ENCODE measurements around the gene GSPT2.

The GSPT2 gene

GRCh38 chrX:51779306-51779705 is 36.1 kb downstream of the GSPT2 start:
- POLR2A ChIA-PET, result no interaction called here
- Histone ChIP-seq H3K4me1 (ENCODE audit: control insufficient read depth, insufficient read depth, low read length) (no peaks in the 10 kb centered on the region), H3K9me3 (ENCODE audit: control insufficient read depth, insufficient read depth, low read depth, low read length) (no peaks in the 10 kb centered on the region), H3K36me3 (ENCODE audit: control insufficient read depth in 2 of 2, insufficient read depth in 1 of 2, low read length in 2 of 2) (no peaks in the 10 kb centered on the region), H3K4me3 (ENCODE audit: low read depth, low read length) (no peak overlapping the region), H3K27ac (ENCODE audit: extremely low read depth, low read depth, low read length) (no peak overlapping the region)
- peak; percentile 45 for TF ChIP-seq GLIS1 (tag by site-specific recombination; IDR thresholded peaks at IDR 0.05)
- TF ChIP-seq ZNF302 (tag by site-specific recombination; IDR thresholded peaks at IDR 0.05; ENCODE audit: low read depth), result no peak
- CTCF ChIA-PET, result interaction anchor here (0.6 kb wide), 1 partner anchor 8 kb away, joined by 3 read pairs; no protein-coding TSS in a partner anchor

GRCh38 chrX:51795136-51795535 is 51.9 kb downstream of the GSPT2 start:
- ChIA-PET POLR2A (no interaction called here), CTCF (no interaction called here)
- TF ChIP-seq ZNF555 (tag by site-specific recombination; conservative IDR thresholded peaks at IDR 0.05), result no peak
- no peak for TF ChIP-seq ZNF121 (tag by site-specific recombination; IDR thresholded peaks at IDR 0.05)
- TF ChIP-seq ZNF132 (tag by site-specific recombination; IDR thresholded peaks at IDR 0.05; ENCODE audit: borderline replicate concordance), result no peak
- TF ChIP-seq ZNF654 (tag by site-specific recombination; IDR thresholded peaks at IDR 0.05; ENCODE audit: low read depth), result no peak
- no peak for TF ChIP-seq ZNF449 (tag by site-specific recombination; IDR thresholded peaks at IDR 0.05)
- no peak for TF ChIP-seq ATF2 (tag by site-specific recombination; IDR thresholded peaks at IDR 0.05; ENCODE audit: low read depth)
- TF ChIP-seq RBAK (tag by site-specific recombination; IDR thresholded peaks at IDR 0.05), result no peak
- no peak for TF ChIP-seq ZNF292 (tag by site-specific recombination; IDR thresholded peaks at IDR 0.05; ENCODE audit: borderline replicate concordance, low read depth)
- H3K36me3 ChIP-seq (ENCODE audit: control insufficient read depth in 2 of 2, insufficient read depth in 1 of 2, low read length in 2 of 2), result no peaks in the 10 kb centered on the region
- no peak overlapping the region for H3K27ac ChIP-seq (ENCODE audit: extremely low read depth, low read depth, low read length)
- H3K4me1 ChIP-seq (ENCODE audit: control insufficient read depth, insufficient read depth, low read length), result no peaks in the 10 kb centered on the region
- no peak overlapping the region for H3K4me3 ChIP-seq (ENCODE audit: low read depth, low read length)
- H3K9me3 ChIP-seq (ENCODE audit: control insufficient read depth, insufficient read depth, low read depth, low read length), result peaks cover 2% of the 10 kb centered on the region; the same call in 1 of the 2 replicates

Data from HEK293 (cell line).